ENCODE data around the gene B3GALT5. TPM values are rescaled to one million over a fixed set of nuclear protein-coding genes. Genes with fewer than 3 reads are reported as not detected.
"Not testable (repeated sequence)": the region's sequence is repeated elsewhere in the genome, so short reads cannot be mapped to it uniquely, and the experiment has no call there.

Gene B3GALT5
- total and polyA plus RNA-seq, 2 of the 4 experiments (the other 2 are of a cell fraction) = 0.05 to 0.18 TPM

- H3K79me1 ChIP-seq (ENCODE audit: low read depth in 1 of 2, low read length in 2 of 2); in situ Hi-C loops (cut with MboI; ENCODE audit: low sequenced_read_pairs); H3K56ac ChIP-seq (ENCODE audit: extremely low read depth, insufficient read depth, low read length); H2AK5ac ChIP-seq (ENCODE audit: low read depth, low read length); H2BK15ac ChIP-seq (ENCODE audit: low read depth, low read length); ATAC-seq (ENCODE audit: low read depth); BruUV-seq (replicated peaks); DNase-seq; H4K20me1 ChIP-seq (ENCODE audit: insufficient read depth, low read length); H2BK20ac ChIP-seq (ENCODE audit: low read depth, low read length); H4K5ac ChIP-seq (ENCODE audit: low read depth, low read length); H2BK120ac ChIP-seq (ENCODE audit: low read depth, low read length); H3K14ac ChIP-seq (replicated peaks; ENCODE audit: low read depth, low read length); H3K23ac ChIP-seq (ENCODE audit: low read depth, low read length); H3K4ac ChIP-seq (ENCODE audit: low read depth, low read length); H4K8ac ChIP-seq (ENCODE audit: low read depth in 2 of 2, low read length in 2 of 2); H2BK5ac ChIP-seq (ENCODE audit: low read depth, low read length, poor library complexity, severe bottlenecking); H3K4me3 ChIP-seq (ENCODE audit: insufficient read depth, low read depth, low read length); dilution Hi-C loops (cut with HindIII; ENCODE audit: low sequenced_read_pairs, unreplicated experiment); H3K4me2 ChIP-seq (ENCODE audit: low read depth, low read length); H3K4me1 ChIP-seq (ENCODE audit: control insufficient read depth, insufficient read depth, low read length); H3K18ac ChIP-seq (ENCODE audit: low read depth, low read length); H3K9me3 ChIP-seq (ENCODE audit: control insufficient read depth, insufficient read depth, low read length); H3K27me3 ChIP-seq (ENCODE audit: control insufficient read depth, insufficient read depth, low read length); H4K91ac ChIP-seq (ENCODE audit: insufficient read depth, low read depth, low read length); H3K9me1 ChIP-seq (ENCODE audit: insufficient read depth, low read length); H2AK9ac ChIP-seq (replicated peaks; ENCODE audit: low read depth, low read length, poor library complexity); POLR2A ChIA-PET (ENCODE audit: unreplicated experiment); H3K36me3 ChIP-seq (ENCODE audit: control insufficient read depth, insufficient read depth, low read length); H2AFZ ChIP-seq (replicated peaks; ENCODE audit: low read length, poor library complexity); intact Hi-C loops (cut with micrococcal nuclease); H3K9ac ChIP-seq (ENCODE audit: low read depth, low read length); H3K27ac ChIP-seq (ENCODE audit: insufficient read depth, low read length): not testable (repeated sequence)
- CTCF ChIA-PET = interaction anchor here (0.5 kb wide), 1 partner anchor 10 kb away, joined by 6 read pairs; no protein-coding TSS in a partner anchor
- 82% methylated on average over 1 of the region's 1 CpG; no CpG with 5 or more reads in 1 of the 2 experiments for WGBS, 2 experiments (ENCODE audit: extremely low coverage in 2 of 2, insufficient read length in 1 of 2)
Observed at GRCh38 chr21:39689860-39690259, 77.1 kb downstream of the B3GALT5 start.
